Brain microvascular endothelial cell (primary cell): ENCODE measurements around the gene C1orf56.

ENCODE experiments used
- DNase-seq: peaks from one replicate; pipeline ENCODE4 v3.0.0-alpha.2; 2020
- H3K27ac ChIP-seq: fragments of 250-450 bp; sonication (Bioruptor Pico); 2 replicates; pipeline ENCODE4 v1.5.1; 2020; ENCODE audit warnings: mild to moderate bottlenecking, moderate library complexity
- H3K27me3 ChIP-seq: fragments of 250-450 bp; sonication (Bioruptor Pico); replicated peaks from 2 replicates; pipeline ENCODE4 v1.5.1; 2020; ENCODE audit warnings: mild to moderate bottlenecking
- H3K36me3 ChIP-seq: fragments of 250-450 bp; sonication (Bioruptor Pico); replicated peaks from 2 replicates; pipeline ENCODE4 v1.5.1; 2020; ENCODE audit warnings: mild to moderate bottlenecking
- H3K4me3 ChIP-seq: 2 replicates; pipeline ENCODE4 v1.5.1; 2011; ENCODE audit warnings: low read depth, mild to moderate bottlenecking, control low read depth, low read length, moderate library complexity
- CTCF ChIP-seq: IDR thresholded peaks from 2 replicates; pipeline ENCODE4 v1.5.1; 2011; ENCODE audit warnings: low read depth, mild to moderate bottlenecking, moderate library complexity, low read length, control low read depth, inconsistent platforms; ENCODE audit errors: missing control alignments
- in situ Hi-C: cut with HindIII; loops from 2 replicates; pipeline ENCODE4 v1.10.0; 2017; ENCODE audit warnings: low sequenced_read_pairs, low pct_ligation_motif_present

Gene C1orf56

DNA sequence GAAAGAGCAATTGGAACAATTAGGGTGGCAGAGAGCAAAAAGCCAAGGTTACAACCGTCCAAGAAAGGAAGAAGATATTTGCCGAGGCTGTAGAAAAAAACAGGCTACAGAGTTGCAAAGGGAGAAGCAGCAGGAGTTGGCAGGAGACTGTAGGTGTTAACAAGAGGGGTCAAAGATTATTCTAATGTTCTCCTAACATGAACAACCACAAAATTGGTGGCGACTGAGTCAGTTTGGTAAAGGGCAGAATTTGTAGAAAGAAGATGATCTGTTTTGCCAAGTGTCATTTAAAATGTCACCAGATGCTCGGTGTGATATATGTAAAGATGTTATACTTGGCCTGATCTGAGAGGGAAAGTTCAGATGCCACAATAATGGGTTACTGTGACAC is 39.7 kb upstream of the C1orf56 start:
- Histone ChIP-seq H3K4me3 (peak overlapping the region; percentile 94), H3K27me3 (no peaks in the 10 kb centered on the region), H3K27ac (peak overlapping the region; percentile 87), H3K36me3 (no peaks in the 10 kb centered on the region)
- TF ChIP-seq CTCF, result no peak
- in situ Hi-C loops, result no loop called here
- DNase-seq, result no peak

DNA sequence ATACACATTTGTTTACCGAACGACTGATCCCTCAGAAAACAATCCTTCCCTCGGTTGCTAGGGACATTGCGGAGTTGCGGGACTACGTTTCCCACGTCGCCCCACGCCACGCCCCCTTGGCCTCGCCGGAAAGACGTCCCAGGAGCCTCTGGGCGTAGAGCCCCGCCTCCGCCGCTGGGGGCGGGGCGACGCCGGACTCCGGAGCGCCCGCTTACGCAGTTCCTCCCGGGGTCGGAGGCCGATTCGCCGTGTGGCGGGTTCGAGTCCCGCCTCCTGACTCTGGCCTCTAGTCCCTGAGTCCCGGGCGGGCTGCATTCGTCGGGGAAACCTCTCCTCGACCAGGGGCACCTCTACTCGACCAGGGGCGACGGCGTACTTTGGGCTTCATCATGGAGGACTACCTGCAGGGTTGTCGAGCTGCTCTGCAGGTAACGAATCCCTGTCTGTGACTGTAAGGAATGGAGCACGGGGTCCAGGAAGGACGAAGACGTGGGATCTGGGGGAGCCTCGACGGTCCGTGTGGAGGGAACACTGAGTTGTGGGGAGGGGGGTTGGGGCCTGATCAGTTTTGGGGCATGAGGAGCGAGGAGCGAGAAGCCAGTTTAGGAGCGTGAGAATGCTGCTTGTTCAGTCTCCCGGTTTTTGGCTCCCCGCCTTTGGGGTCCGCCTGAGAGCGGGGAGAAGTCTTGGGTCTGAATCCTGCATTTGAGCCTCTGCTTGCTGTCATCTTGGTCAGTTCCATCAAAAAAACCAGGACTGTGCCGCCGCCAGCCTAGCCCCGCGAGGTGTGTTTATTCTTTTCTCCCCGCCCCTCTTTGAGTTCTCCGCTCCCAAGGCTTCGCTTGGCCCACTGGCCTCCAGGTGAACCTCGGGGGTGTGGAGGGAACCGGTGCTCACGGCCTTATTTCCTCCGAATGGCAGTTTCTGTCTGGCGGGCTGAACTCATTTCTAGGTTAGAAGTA is 39.0 kb upstream of the C1orf56 start, which contains the start of gene PRUNE1:
TSS of gene PRUNE1 (plus strand) at position 206 of the 962 bp plus-strand sequence. CDS start at position 390, 184 bp downstream.
- no peaks in the 10 kb centered on the region for H3K36me3 ChIP-seq
- peak; percentile 96 for DNase-seq
- peak within 1 kb of the TSS; percentile 87 for H3K27ac ChIP-seq
- in situ Hi-C loops, result no loop called here
- no peak for TF ChIP-seq CTCF
- peak within 1 kb of the TSS; percentile 94 for H3K4me3 ChIP-seq
- H3K27me3 ChIP-seq, result no peaks in the 10 kb centered on the region

GRCh38 chr1:151009206-151009587 is 38.4 kb upstream of the C1orf56 start:
- in situ Hi-C loops, result no loop called here
- no peak for TF ChIP-seq CTCF

DNA sequence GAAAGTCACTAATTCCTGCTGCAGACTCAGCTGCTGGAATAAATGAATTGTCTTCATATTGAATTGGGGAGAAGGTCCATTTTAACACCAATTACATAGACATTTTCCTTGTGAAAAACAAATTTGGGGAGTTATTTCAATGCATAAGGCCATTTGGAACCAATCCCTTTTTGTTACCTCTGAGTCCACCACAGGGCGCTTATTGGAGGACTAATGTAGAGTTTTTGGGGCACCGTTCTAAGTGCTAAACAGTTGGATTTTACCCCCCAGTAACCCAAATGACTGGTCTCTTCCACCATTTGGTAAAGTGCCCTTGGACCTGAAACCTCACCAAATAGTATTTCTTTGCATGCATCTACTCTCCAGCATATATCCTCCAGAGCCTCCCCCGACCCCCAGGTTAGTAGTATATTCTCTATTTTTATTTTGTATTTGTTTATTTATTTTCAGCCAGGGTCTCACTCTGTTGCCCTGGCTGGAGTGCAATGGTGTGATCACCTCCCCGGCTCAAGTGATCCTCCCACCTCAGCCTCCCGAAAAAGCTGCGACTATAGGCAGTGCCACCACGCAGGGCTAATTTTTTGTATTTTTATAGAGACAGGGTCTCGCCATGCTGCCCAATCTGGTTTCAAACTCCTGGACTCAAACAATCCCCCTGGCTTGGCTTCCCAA is 37.7 kb upstream of the C1orf56 start:
- no peak for TF ChIP-seq CTCF
- Histone ChIP-seq H3K36me3 (no peaks in the 10 kb centered on the region), H3K4me3 (no peak overlapping the region), H3K27me3 (no peaks in the 10 kb centered on the region), H3K27ac (no peak overlapping the region)
- in situ Hi-C loops, result no loop called here
- DNase-seq, result no peak

More at GRCh38 chr1:151009206-151009587, 38.4 kb upstream of the C1orf56 start:
- Histone ChIP-seq H3K27ac (peak overlapping the region; percentile 67), H3K36me3 (no peaks in the 10 kb centered on the region), H3K27me3 (no peaks in the 10 kb centered on the region), H3K4me3 (peak overlapping the region; percentile 94)
- peak; percentile 40 for DNase-seq

DNA sequence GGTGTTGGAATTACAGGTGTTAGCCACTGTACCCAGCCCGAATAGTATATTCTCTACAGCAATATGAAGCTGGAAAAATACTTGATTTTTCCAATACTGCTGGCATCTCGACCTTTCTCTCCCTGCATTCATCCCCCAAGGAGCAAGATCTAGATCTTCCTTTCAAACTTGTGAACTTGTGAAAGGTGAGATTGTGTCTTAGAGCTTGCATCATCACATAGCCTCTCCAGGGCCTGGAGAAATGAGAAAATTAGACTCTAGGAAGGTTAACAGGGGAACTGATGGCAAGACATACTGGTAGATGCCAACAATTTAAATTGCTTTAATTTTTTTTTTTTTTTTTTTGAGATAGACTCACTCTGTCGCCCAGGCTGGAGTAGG is 37.2 kb upstream of the C1orf56 start:
- Histone ChIP-seq H3K27ac (no peak overlapping the region), H3K4me3 (no peak overlapping the region), H3K27me3 (no peaks in the 10 kb centered on the region), H3K36me3 (no peaks in the 10 kb centered on the region)
- TF ChIP-seq CTCF, result no peak
- in situ Hi-C loops, result no loop called here
- no peak for DNase-seq
